K562 (cell line): ENCODE results near the gene CARMIL3. TPM values are rescaled to one million over a fixed set of nuclear protein-coding genes. Genes with fewer than 3 reads are reported as not detected.

Source experiments
- ATAC-seq: fragments of 200-7000 bp; cut with Tn5 transposase; 3 replicates; pipeline ENCODE4 v1.9.1; 2020; ENCODE audit warnings: moderate library complexity
- BruUV-seq: library from RNA; stranded (reverse); fragments of 400-500 nt; replicated peaks from 2 replicates; lab custom pipeline; 2021; lab: Mats Ljungman, UMichigan
- CTCF ChIA-PET: fragments of 300-600 bp; formaldehyde crosslinking; extraction: SDS; loops from one replicate; lab custom pipeline; 2021; ENCODE audit warnings: low intra/inter-chr PET ratio; lab: Yijun Ruan, JAX
- POLR2A ChIA-PET: fragments of 300-600, 350-650 bp; sonication (Branson Sonifier 250); formaldehyde crosslinking; extraction: SDS; loops from one replicate; lab custom pipeline; 2021; ENCODE audit warnings: antibody characterized with exemption, inconsistent platforms; lab: Yijun Ruan, JAX
- DNase-seq, 4 experiments: peaks; one replicate each; pipeline versions ENCODE4 v3.0.0 to v3.0.0-alpha.2; 2011 to 2018; ENCODE audit warnings: low spot score in 3 of 4, mixed read lengths in 3 of 4; ENCODE audit errors: extremely low read depth in 1 of 4
- FAIRE-seq: peaks from 2 replicates; lab custom pipeline; 2011; peaks lifted over from hg19 to GRCh38; lab: Jason Lieb, UNC
- H2AFZ ChIP-seq: 2 replicates; pipeline ENCODE4 v1.6.0; 2011; ENCODE audit warnings: low read depth, low read length, control low read depth, inconsistent platforms
- H3K27ac ChIP-seq: fragments of 200-600 bp; 3 replicates; pipeline ENCODE4 v1.8.0; 2011; ENCODE audit warnings: low read depth, mild to moderate bottlenecking, control low read depth, inconsistent platforms, low read length, moderate library complexity, mixed read lengths; ENCODE audit errors: extremely low read depth
- H3K27me3 ChIP-seq, 2 experiments: fragments of 300-600 bp in 1 of 2; 2 replicates in 1 of 2; 3 replicates in 1 of 2; pipeline versions ENCODE4 v1.6.0 to v1.8.0; 2011; ENCODE audit warnings: inconsistent platforms in 2 of 2, low read length in 2 of 2, mild to moderate bottlenecking in 1 of 2, mixed read lengths in 1 of 2, moderate library complexity in 1 of 2; ENCODE audit not compliant: control insufficient read depth in 2 of 2, insufficient read depth in 2 of 2
- H3K36me3 ChIP-seq: fragments of 300-600 bp; 3 replicates; pipeline ENCODE4 v1.8.0; 2011; ENCODE audit warnings: mild to moderate bottlenecking, low read length, inconsistent platforms; ENCODE audit not compliant: control insufficient read depth, insufficient read depth
- H3K4me1 ChIP-seq, 2 experiments: fragments of 200-600 bp in 1 of 2; replicated peaks in 1 of 2; 2 replicates in 1 of 2; 3 replicates in 1 of 2; pipeline versions ENCODE4 v1.5.1 to v1.8.0; 2011; ENCODE audit warnings: inconsistent platforms in 2 of 2, low read length in 2 of 2, mild to moderate bottlenecking in 1 of 2, mixed read lengths in 1 of 2, moderate library complexity in 1 of 2; ENCODE audit not compliant: control insufficient read depth in 2 of 2, insufficient read depth in 2 of 2
- H3K4me2 ChIP-seq: 2 replicates; pipeline ENCODE4 v1.6.1; 2011; ENCODE audit warnings: low read length, control low read depth, inconsistent platforms, mixed read lengths; ENCODE audit not compliant: insufficient read depth
- H3K4me3 ChIP-seq: fragments of 200-600 bp; sonication (generic), shearing (Covaris generic); 2 replicates; pipeline ENCODE4 v1.5.1; 2016; ENCODE audit warnings: control low read depth, inconsistent platforms
- H3K79me2 ChIP-seq: fragments of 200-600 bp; 3 replicates; pipeline ENCODE4 v1.8.0; 2011; ENCODE audit warnings: low read length, inconsistent platforms; ENCODE audit not compliant: control insufficient read depth, insufficient read depth
- H3K9ac ChIP-seq, 2 experiments: 2 replicates each; pipeline versions ENCODE4 v1.6.0 to v1.6.1; 2011; ENCODE audit warnings: low read depth in 2 of 2, low read length in 2 of 2, control low read depth in 1 of 2, inconsistent platforms in 1 of 2, mild to moderate bottlenecking in 1 of 2, mixed read lengths in 1 of 2; ENCODE audit not compliant: insufficient read depth in 1 of 2
- H3K9me1 ChIP-seq: one replicate; pipeline ENCODE4 v1.6.0; 2011; ENCODE audit warnings: inconsistent platforms, mild to moderate bottlenecking, low read length, moderate library complexity; ENCODE audit not compliant: control insufficient read depth, insufficient read depth
- H3K9me3 ChIP-seq: replicated peaks from 2 replicates; pipeline ENCODE4 v1.5.1; 2011; ENCODE audit warnings: low read depth, low read length, inconsistent platforms; ENCODE audit not compliant: control insufficient read depth, insufficient read depth
- H4K20me1 ChIP-seq: replicated peaks from 2 replicates; pipeline ENCODE4 v1.6.1; 2011; ENCODE audit warnings: low read length, inconsistent platforms, mixed read lengths; ENCODE audit not compliant: control insufficient read depth, insufficient read depth
- HBP1 ChIP-seq: fragments of 450-650 bp; formaldehyde crosslinking; IDR thresholded peaks from 2 replicates; pipeline ENCODE4 v1.4.0; 2022; ENCODE audit warnings: missing genetic modification characterization
- KDM4B ChIP-seq, 2 experiments: fragments of 450-650 bp in 1 of 2; sonication (generic) in 1 of 2; IDR thresholded peaks; 2 replicates each; pipeline ENCODE4 v1.6.1; 2016 to 2017; ENCODE audit warnings: borderline replicate concordance in 2 of 2, antibody characterized with exemption in 1 of 2, low read depth in 1 of 2, mild to moderate bottlenecking in 1 of 2
- NCOA4 ChIP-seq: fragments of 450-650 bp; IDR thresholded peaks from 2 replicates; pipeline ENCODE4 v1.6.1; 2018; ENCODE audit warnings: mild to moderate bottlenecking; ENCODE audit not compliant: partially characterized antibody
- RBFOX2 ChIP-seq: fragments of 200-400 bp; formaldehyde crosslinking; IDR thresholded peaks from 2 replicates; pipeline ENCODE4 v1.6.1; 2017; ENCODE audit warnings: low read depth, mild to moderate bottlenecking, low read length, moderate library complexity
- RBM15 ChIP-seq: fragments of 200-400 bp; formaldehyde crosslinking; IDR thresholded peaks from 2 replicates; pipeline ENCODE4 v1.6.1; 2018; ENCODE audit warnings: mild to moderate bottlenecking, low read length, moderate library complexity; ENCODE audit not compliant: insufficient read depth
- ZNF253 ChIP-seq: fragments of 250-450 bp; sonication (Bioruptor Pico); conservative IDR thresholded peaks from 2 replicates; pipeline ENCODE4 v1.6.1; 2021; ENCODE audit warnings: mild to moderate bottlenecking
- WGBS: fragments of 100-300 bp; shearing (Covaris generic); methylation state at CpG from one replicate; pipeline ENCODE4 v1.1.6; 2016; ENCODE audit warnings: low coverage, mixed read lengths; ENCODE audit not compliant: insufficient coverage; ENCODE audit errors: missing lambda C conversion rate; 5-methylcytosine and 5-hydroxymethylcytosine counted together
- in situ Hi-C: fragments of 300-500 bp; cut with MboI; formaldehyde crosslinking; loops from 4 replicates; pipeline ENCODE4 v1.15.0; 2018; ENCODE audit warnings: inconsistent platforms, mixed read lengths
- intact Hi-C: fragments of 100-400 bp; cut with micrococcal nuclease; formaldehyde crosslinking; loops from 2 replicates; pipeline ENCODE4 v1.14.2; 2022
- polyA plus RNA-seq, 8 experiments: library from polyadenylated mRNA; depleted of rRNA in 4 of 8; stranded (reverse) in 5 of 8; unstranded in 3 of 8; fragments of >200 nt; fragmentation: Nextera tagmentation in 2 of 8; fragmentation: Illumina TruSeq in 1 of 8; extraction: Ambion mirVana in 2 of 8; extraction: Trizol in 1 of 8; gene quantifications; 2 replicates each; pipeline versions ENCODE4 v1.2.1 to v1.2.3, GENCODE V29; 2011 to 2014; ENCODE audit warnings: inconsistent platforms in 1 of 8, missing spikeins in 1 of 8
- total RNA-seq, 7 experiments: library from RNA; depleted of rRNA in 6 of 7; stranded (reverse); fragments of >200 nt in 6 of 7; fragmentation: Illumina TruSeq in 2 of 7; extraction: Trizol in 2 of 7; gene quantifications; 2 replicates each; pipeline versions ENCODE4 v1.2.1 to v1.2.3, GENCODE V29; 2011 to 2021; ENCODE audit warnings: low replicate concordance in 1 of 7
- TF ChIP-seq, protein P1 (sequence below): fragments of 450-650 bp; conservative IDR thresholded peaks from 2 replicates; pipeline ENCODE4 v1.6.1; 2016; ENCODE audit warnings: missing genetic modification characterization, low read depth, mild to moderate bottlenecking, missing compliant biosample characterization, moderate library complexity

The CARMIL3 gene
- total and polyA plus RNA-seq, 9 of the 15 experiments (the other 6 are each of a cell fraction or from before 2014, with no cell fraction given), result 0.01 to 0.11 (median 0.05) TPM; not detected in 5

DNA sequence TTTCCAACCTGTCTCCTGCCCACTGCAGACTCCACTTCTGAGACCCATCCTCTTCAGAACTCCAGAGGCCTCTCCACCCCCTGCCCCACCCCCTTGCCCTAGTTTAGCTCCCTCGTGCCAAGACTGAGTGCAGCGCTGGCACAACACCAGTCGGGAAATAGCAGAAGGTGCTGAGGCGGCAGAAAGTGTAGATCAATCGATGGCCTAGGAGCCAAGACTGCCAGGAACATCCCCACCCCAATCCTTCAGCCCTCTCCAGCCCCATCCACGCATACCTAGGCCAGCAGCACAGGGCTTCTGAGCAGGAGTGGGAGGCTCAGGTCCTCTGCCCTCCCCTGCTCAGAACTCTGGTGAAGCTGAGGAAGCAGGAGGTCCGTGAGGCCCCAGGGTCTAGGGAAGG lies 20.6 kb downstream of the CARMIL3 start:
- DNase-seq (no peak), FAIRE-seq (no peak), ATAC-seq (no peak)
- no peak overlapping the region for H3K27ac ChIP-seq
- H3K9me1 ChIP-seq, result no peaks in the 10 kb centered on the region
- H3K36me3 ChIP-seq, result no peaks in the 10 kb centered on the region
- TF ChIP-seq, protein P1, sequence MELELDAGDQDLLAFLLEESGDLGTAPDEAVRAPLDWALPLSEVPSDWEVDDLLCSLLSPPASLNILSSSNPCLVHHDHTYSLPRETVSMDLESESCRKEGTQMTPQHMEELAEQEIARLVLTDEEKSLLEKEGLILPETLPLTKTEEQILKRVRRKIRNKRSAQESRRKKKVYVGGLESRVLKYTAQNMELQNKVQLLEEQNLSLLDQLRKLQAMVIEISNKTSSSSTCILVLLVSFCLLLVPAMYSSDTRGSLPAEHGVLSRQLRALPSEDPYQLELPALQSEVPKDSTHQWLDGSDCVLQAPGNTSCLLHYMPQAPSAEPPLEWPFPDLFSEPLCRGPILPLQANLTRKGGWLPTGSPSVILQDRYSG, result no peak
- no peak for TF ChIP-seq KDM4B (IDR thresholded peaks at IDR 0.05; ENCODE audit: borderline replicate concordance in 2 of 2, low read depth in 1 of 2)
- no peak for TF ChIP-seq NCOA4
- TF ChIP-seq HBP1 (CRISPR knock-in tag), result no peak
- no peak for TF ChIP-seq ZNF253 (CRISPR knock-in tag)
- TF ChIP-seq RBFOX2, result no peak
- no peak for TF ChIP-seq RBM15
- peaks cover 0 to 12% of the 10 kb centered on the region in 2 experiments; a peak in 2 of 5 replicates for H3K4me1 ChIP-seq
- intact Hi-C loops (no loop called here), in situ Hi-C loops (no loop called here)
- no TSS peak for BruUV-seq
- no peak overlapping the region for H2AFZ ChIP-seq
- 0 out of 4 replicates have a peak overlapping the region, but pooled peaks of 1 of the 2 experiments have one; percentile 35 for H3K9ac ChIP-seq
- H3K4me2 ChIP-seq, result no peak overlapping the region
- 3% methylated on average over 5 of the region's 7 CpGs for WGBS
- H4K20me1 ChIP-seq, result no peaks in the 10 kb centered on the region
- H3K4me3 ChIP-seq, result no peak overlapping the region
- H3K9me3 ChIP-seq, result no peaks in the 10 kb centered on the region
- ChIA-PET POLR2A (no interaction called here), CTCF (no interaction called here)
- H3K79me2 ChIP-seq, result no peaks in the 10 kb centered on the region
- peaks cover 0 to 44% of the 10 kb centered on the region in 2 experiments; a peak in 3 of 5 replicates for H3K27me3 ChIP-seq
